Endometrium (tissue), 2 donors: ENCODE results near the gene AQP10.
"Not testable (repeated sequence)": the region's sequence is repeated elsewhere in the genome, so short reads cannot be mapped to it uniquely, and the experiment has no call there.

Source experiments
- FAIRE-seq: peaks from 2 replicates; lab custom pipeline; 2012; peaks lifted over from hg19 to GRCh38; lab: Jason Lieb, UNC
- donor health status: control.
- donor health status: control.

AQP10 gene

GRCh38 chr1:154344977-154345837, 24.3 kb downstream of the AQP10 start:
- no peak for FAIRE-seq

- FAIRE-seq = no peak
Measured at GRCh38 chr1:154346276-154346917, 25.5 kb downstream of the AQP10 start.

- no peak for FAIRE-seq
Measured at GRCh38 chr1:154347961-154348360, 27.1 kb downstream of the AQP10 start.

- no peak for FAIRE-seq
Measured at GRCh38 chr1:154348429-154349076, 27.7 kb downstream of the AQP10 start.

- FAIRE-seq = no peak
Measured at GRCh38 chr1:154349121-154349520, 28.2 kb downstream of the AQP10 start.

GRCh38 chr1:154350383-154350782, 29.5 kb downstream of the AQP10 start:
- no peak for FAIRE-seq

- FAIRE-seq = no peak
Measured at GRCh38 chr1:154351363-154352068, 30.6 kb downstream of the AQP10 start.

GRCh38 chr1:154352245-154352580, 31.3 kb downstream of the AQP10 start:
- no peak for FAIRE-seq

- FAIRE-seq = no peak
Measured at GRCh38 chr1:154352581-154353459, 31.9 kb downstream of the AQP10 start.

GRCh38 chr1:154353460-154353904, 32.6 kb downstream of the AQP10 start:
- FAIRE-seq = no peak

GRCh38 chr1:154353966-154354365, 33.1 kb downstream of the AQP10 start:
- no peak for FAIRE-seq

- no peak for FAIRE-seq
Measured at GRCh38 chr1:154358519-154358918, 37.6 kb downstream of the AQP10 start.

GRCh38 chr1:154360288-154360687, 39.4 kb downstream of the AQP10 start:
- FAIRE-seq = no peak

GRCh38 chr1:154360881-154361280, 40.0 kb downstream of the AQP10 start:
- not testable (repeated sequence) for FAIRE-seq

- FAIRE-seq = peak; percentile 95
Measured at GRCh38 chr1:154361357-154361756, 40.5 kb downstream of the AQP10 start.

- FAIRE-seq = no peak
Measured at GRCh38 chr1:154371436-154371835, 50.5 kb downstream of the AQP10 start.

GRCh38 chr1:154373777-154374357, 53.0 kb downstream of the AQP10 start:
- FAIRE-seq = not testable (repeated sequence)
